Thyroid gland (tissue), 4 donors: Measurements from ENCODE around the gene DSCAM.

Experiments used
- POLR2A ChIP-seq, 2 donors: fragments of 450-650 bp; IDR thresholded peaks; one replicate each; pipeline ENCODE4 v1.6.1; 2017; ENCODE audit warnings: antibody characterized with exemption in 2 of 2, mild to moderate bottlenecking in 2 of 2, moderate library complexity in 1 of 2
- TF ChIP-seq, protein P1 (sequence below), 6 experiments: fragments of 200-600 bp in 3 of 6; fragments of 450-650 bp in 3 of 6; sonication (generic) in 3 of 6; IDR thresholded peaks; one replicate each; pipeline ENCODE4 v1.5.1; 2016 to 2019; ENCODE audit warnings: antibody characterized with exemption in 6 of 6, mild to moderate bottlenecking in 2 of 6, inconsistent platforms in 1 of 6, moderate library complexity in 1 of 6

DNA sequence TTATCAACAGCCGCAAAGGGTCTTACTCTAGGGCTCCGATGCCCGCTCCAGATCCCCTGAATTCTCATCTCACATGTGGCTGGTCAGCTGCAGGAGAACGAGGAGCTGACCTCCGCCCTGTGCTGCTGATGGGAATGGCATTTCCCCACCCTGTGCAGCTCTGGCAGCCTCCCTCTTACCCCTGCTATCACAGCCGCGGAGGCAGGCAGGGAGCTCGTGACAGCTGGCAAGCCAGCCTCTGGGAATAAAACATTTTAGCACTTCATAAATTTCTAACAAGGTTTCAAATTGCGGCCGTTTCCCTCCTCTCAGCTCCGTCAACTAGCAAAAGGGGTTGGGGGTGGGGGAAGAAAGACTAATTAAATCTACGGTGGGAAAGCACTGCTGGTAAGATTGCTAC lies 81.1 kb downstream of the DSCAM start:
- TF ChIP-seq, protein P1, sequence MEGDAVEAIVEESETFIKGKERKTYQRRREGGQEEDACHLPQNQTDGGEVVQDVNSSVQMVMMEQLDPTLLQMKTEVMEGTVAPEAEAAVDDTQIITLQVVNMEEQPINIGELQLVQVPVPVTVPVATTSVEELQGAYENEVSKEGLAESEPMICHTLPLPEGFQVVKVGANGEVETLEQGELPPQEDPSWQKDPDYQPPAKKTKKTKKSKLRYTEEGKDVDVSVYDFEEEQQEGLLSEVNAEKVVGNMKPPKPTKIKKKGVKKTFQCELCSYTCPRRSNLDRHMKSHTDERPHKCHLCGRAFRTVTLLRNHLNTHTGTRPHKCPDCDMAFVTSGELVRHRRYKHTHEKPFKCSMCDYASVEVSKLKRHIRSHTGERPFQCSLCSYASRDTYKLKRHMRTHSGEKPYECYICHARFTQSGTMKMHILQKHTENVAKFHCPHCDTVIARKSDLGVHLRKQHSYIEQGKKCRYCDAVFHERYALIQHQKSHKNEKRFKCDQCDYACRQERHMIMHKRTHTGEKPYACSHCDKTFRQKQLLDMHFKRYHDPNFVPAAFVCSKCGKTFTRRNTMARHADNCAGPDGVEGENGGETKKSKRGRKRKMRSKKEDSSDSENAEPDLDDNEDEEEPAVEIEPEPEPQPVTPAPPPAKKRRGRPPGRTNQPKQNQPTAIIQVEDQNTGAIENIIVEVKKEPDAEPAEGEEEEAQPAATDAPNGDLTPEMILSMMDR (IDR thresholded peaks at IDR 0.05) = no peak
- no peak for TF ChIP-seq POLR2A (IDR thresholded peaks at IDR 0.05)
